K562 (cell line): ENCODE data around the gene LYVE1. TPM values are rescaled to one million over a fixed set of nuclear protein-coding genes. Genes with fewer than 3 reads are reported as not detected.

Experiments used
- ATF7 ChIP-seq: fragments of 450-650 bp; IDR thresholded peaks from 2 replicates; pipeline ENCODE4 v1.7.1; 2014; ENCODE audit warnings: mild to moderate bottlenecking, moderate library complexity
- BMI1 ChIP-seq: fragments of 150-350 bp; IDR thresholded peaks from 2 replicates; pipeline ENCODE4 v1.6.1; 2014; ENCODE audit warnings: low read length
- C11orf30 ChIP-seq: fragments of 450-650 bp; IDR thresholded peaks from 2 replicates; pipeline ENCODE4 v1.6.1; 2016; ENCODE audit warnings: low read depth, mild to moderate bottlenecking
- CXXC5 ChIP-seq: fragments of 250-450 bp; sonication (Bioruptor Pico); IDR thresholded peaks from 2 replicates; pipeline ENCODE4 v1.8.0; 2022; ENCODE audit warnings: inconsistent platforms, mild to moderate bottlenecking, moderate library complexity
- HIVEP1 ChIP-seq: fragments of 250-450 bp; sonication (Bioruptor Pico); IDR thresholded peaks from 2 replicates; pipeline ENCODE4 v1.4.0; 2020; ENCODE audit warnings: mild to moderate bottlenecking
- ILK ChIP-seq: fragments of 450-650 bp; IDR thresholded peaks from 2 replicates; pipeline ENCODE4 v1.6.1; 2016; ENCODE audit warnings: missing genetic modification characterization, low read depth, mild to moderate bottlenecking, missing compliant biosample characterization, moderate library complexity, borderline replicate concordance
- JUN ChIP-seq, 2 experiments: sonication (generic) in 1 of 2; formaldehyde crosslinking in 1 of 2; IDR thresholded peaks; 2 replicates each; pipeline versions ENCODE4 v1.6.1 to v1.8.0; 2012 to 2022; ENCODE audit warnings: borderline replicate concordance in 2 of 2, mild to moderate bottlenecking in 2 of 2, improper control_type of control experiment in 1 of 2, low read depth in 1 of 2, low read length in 1 of 2, missing genetic modification reagents in 1 of 2
- NR4A1 ChIP-seq, 2 experiments: fragments of 250-450 bp in 1 of 2; fragments of 450-650 bp in 1 of 2; sonication (Bioruptor Pico) in 1 of 2; IDR thresholded peaks; 2 replicates each; pipeline versions ENCODE4 v1.4.0 to v1.6.1; 2016 to 2020; ENCODE audit warnings: mild to moderate bottlenecking in 2 of 2, missing compliant biosample characterization in 1 of 2, missing genetic modification characterization in 1 of 2, moderate library complexity in 1 of 2
- SMAD4 ChIP-seq: fragments of 250-450 bp; sonication (Bioruptor Pico); conservative IDR thresholded peaks from 2 replicates; pipeline ENCODE4 v1.8.0; 2021; ENCODE audit warnings: inconsistent platforms, mild to moderate bottlenecking, moderate library complexity
- SMARCA4 ChIP-seq: fragments of 450-650 bp; IDR thresholded peaks from 2 replicates; pipeline ENCODE4 v1.6.1; 2016
- ZNF589 ChIP-seq: fragments of 200-800 bp; sonication (Bioruptor generic); IDR thresholded peaks from 2 replicates; pipeline ENCODE4 v1.6.1; 2016; ENCODE audit warnings: low read depth, missing genetic modification characterization, missing compliant biosample characterization
- polyA plus RNA-seq, 8 experiments: library from polyadenylated mRNA; depleted of rRNA in 4 of 8; stranded (reverse) in 5 of 8; unstranded in 3 of 8; fragments of >200 nt; fragmentation: Nextera tagmentation in 2 of 8; fragmentation: Illumina TruSeq in 1 of 8; extraction: Ambion mirVana in 2 of 8; extraction: Trizol in 1 of 8; gene quantifications; 2 replicates each; pipeline versions ENCODE4 v1.2.1 to v1.2.3, GENCODE V29; 2011 to 2014; ENCODE audit warnings: inconsistent platforms in 1 of 8, missing spikeins in 1 of 8
- total RNA-seq, 7 experiments: library from RNA; depleted of rRNA in 6 of 7; stranded (reverse); fragments of >200 nt in 6 of 7; fragmentation: Illumina TruSeq in 2 of 7; extraction: Trizol in 2 of 7; gene quantifications; 2 replicates each; pipeline versions ENCODE4 v1.2.1 to v1.2.3, GENCODE V29; 2011 to 2021; ENCODE audit warnings: low replicate concordance in 1 of 7
- TF ChIP-seq, protein P1 (sequence below): fragments of 450-650 bp; IDR thresholded peaks from 2 replicates; pipeline ENCODE4 v1.6.1; 2016
- TF ChIP-seq, protein P2 (sequence below): fragments of 250-450 bp; sonication (Bioruptor Pico); IDR thresholded peaks from 2 replicates; pipeline ENCODE4 v1.9.0; 2021; ENCODE audit warnings: mild to moderate bottlenecking, inconsistent platforms
- TF ChIP-seq, protein P3 (sequence below): fragments of 250-450 bp; sonication (Bioruptor Pico); IDR thresholded peaks from 2 replicates; pipeline ENCODE4 v1.4.0; 2020; ENCODE audit warnings: mild to moderate bottlenecking
- TF ChIP-seq, protein P4 (sequence below): fragments of 450-650 bp; IDR thresholded peaks from 2 replicates; pipeline ENCODE4 v1.6.1; 2016; ENCODE audit warnings: missing biosample characterization, missing genetic modification characterization
- TF ChIP-seq, protein P5 (sequence below): fragments of 450-650 bp; formaldehyde crosslinking; IDR thresholded peaks from 2 replicates; pipeline ENCODE4 v1.4.0; 2020; ENCODE audit warnings: mild to moderate bottlenecking, moderate library complexity
- TF ChIP-seq, protein P6 (sequence below): fragments of 450-650 bp; formaldehyde crosslinking; IDR thresholded peaks from 2 replicates; pipeline ENCODE4 v1.4.0; 2022; ENCODE audit warnings: mild to moderate bottlenecking, moderate library complexity

The LYVE1 gene
- total and polyA plus RNA-seq, 9 of the 15 experiments (the other 6 are each of a cell fraction or from before 2014, with no cell fraction given): 0.06 to 1.1 (median 0.14) TPM; not detected in 1

DNA sequence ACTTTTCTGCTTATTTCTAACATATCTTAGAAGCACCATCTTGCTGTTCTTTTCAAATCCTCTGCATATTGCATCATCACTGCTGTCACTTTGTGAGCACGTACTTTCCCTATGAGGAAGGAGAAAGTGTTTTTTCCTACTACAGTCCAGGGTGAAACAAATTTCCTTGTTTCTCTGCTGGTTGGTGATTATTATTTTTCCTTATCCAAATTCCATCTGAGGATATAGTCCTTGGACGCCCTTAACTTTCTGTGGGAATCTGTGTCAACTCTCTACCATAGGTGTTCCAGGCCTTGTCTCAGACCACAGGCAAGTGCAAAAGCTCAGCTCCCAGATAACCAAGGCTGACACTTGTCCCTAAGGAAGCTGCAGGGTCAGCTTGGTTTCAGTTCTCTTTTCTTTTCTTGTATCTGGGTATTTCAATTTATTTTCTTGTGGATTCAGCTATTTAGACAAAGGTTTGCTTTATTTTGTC lies 29.4 kb upstream of the LYVE1 start (continued):
- TF ChIP-seq, protein P1, sequence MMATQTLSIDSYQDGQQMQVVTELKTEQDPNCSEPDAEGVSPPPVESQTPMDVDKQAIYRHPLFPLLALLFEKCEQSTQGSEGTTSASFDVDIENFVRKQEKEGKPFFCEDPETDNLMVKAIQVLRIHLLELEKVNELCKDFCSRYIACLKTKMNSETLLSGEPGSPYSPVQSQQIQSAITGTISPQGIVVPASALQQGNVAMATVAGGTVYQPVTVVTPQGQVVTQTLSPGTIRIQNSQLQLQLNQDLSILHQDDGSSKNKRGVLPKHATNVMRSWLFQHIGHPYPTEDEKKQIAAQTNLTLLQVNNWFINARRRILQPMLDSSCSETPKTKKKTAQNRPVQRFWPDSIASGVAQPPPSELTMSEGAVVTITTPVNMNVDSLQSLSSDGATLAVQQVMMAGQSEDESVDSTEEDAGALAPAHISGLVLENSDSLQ: peak; percentile 25; the same call in 1 of the 2 replicates
- TF ChIP-seq CXXC5 (CRISPR knock-in tag) (peak; percentile 53), SMAD4 (CRISPR knock-in tag) (peak; percentile 46; the same call in 1 of the 2 replicates), ZNF589 (CRISPR knock-in tag) (peak; percentile 25; the same call in 1 of the 2 replicates), ILK (tag) (no peak), NR4A1 (CRISPR knock-in tag; IDR thresholded peaks at IDR 0.05) (no peak), NR4A1 (tag; IDR thresholded peaks at IDR 0.05) (0 out of 2 replicates have a peak, but pooled peaks have one; percentile 44), C11orf30 (peak; percentile 25; the same call in 1 of the 2 replicates), HIVEP1 (CRISPR knock-in tag) (0 out of 2 replicates have a peak, but pooled peaks have one; percentile 51), JUN (IDR thresholded peaks at IDR 0.05; ENCODE audit: borderline replicate concordance, low read depth, low read length) (peak; percentile 29; the same call in 1 of the 2 replicates), JUN (CRISPR knock-in tag; IDR thresholded peaks at IDR 0.05; ENCODE audit: borderline replicate concordance) (no peak), BMI1 (no peak), SMARCA4 (no peak), ATF7 (peak; percentile 78)
- TF ChIP-seq, protein P2, sequence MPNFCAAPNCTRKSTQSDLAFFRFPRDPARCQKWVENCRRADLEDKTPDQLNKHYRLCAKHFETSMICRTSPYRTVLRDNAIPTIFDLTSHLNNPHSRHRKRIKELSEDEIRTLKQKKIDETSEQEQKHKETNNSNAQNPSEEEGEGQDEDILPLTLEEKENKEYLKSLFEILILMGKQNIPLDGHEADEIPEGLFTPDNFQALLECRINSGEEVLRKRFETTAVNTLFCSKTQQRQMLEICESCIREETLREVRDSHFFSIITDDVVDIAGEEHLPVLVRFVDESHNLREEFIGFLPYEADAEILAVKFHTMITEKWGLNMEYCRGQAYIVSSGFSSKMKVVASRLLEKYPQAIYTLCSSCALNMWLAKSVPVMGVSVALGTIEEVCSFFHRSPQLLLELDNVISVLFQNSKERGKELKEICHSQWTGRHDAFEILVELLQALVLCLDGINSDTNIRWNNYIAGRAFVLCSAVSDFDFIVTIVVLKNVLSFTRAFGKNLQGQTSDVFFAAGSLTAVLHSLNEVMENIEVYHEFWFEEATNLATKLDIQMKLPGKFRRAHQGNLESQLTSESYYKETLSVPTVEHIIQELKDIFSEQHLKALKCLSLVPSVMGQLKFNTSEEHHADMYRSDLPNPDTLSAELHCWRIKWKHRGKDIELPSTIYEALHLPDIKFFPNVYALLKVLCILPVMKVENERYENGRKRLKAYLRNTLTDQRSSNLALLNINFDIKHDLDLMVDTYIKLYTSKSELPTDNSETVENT: no peak
- TF ChIP-seq, protein P3, sequence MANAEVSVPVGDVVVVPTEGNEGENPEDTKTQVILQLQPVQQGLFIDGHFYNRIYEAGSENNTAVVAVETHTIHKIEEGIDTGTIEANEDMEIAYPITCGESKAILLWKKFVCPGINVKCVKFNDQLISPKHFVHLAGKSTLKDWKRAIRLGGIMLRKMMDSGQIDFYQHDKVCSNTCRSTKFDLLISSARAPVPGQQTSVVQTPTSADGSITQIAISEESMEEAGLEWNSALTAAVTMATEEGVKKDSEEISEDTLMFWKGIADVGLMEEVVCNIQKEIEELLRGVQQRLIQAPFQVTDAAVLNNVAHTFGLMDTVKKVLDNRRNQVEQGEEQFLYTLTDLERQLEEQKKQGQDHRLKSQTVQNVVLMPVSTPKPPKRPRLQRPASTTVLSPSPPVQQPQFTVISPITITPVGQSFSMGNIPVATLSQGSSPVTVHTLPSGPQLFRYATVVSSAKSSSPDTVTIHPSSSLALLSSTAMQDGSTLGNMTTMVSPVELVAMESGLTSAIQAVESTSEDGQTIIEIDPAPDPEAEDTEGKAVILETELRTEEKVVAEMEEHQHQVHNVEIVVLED (CRISPR knock-in tag): peak; percentile 20; the same call in 1 of the 2 replicates
- TF ChIP-seq, protein P4, sequence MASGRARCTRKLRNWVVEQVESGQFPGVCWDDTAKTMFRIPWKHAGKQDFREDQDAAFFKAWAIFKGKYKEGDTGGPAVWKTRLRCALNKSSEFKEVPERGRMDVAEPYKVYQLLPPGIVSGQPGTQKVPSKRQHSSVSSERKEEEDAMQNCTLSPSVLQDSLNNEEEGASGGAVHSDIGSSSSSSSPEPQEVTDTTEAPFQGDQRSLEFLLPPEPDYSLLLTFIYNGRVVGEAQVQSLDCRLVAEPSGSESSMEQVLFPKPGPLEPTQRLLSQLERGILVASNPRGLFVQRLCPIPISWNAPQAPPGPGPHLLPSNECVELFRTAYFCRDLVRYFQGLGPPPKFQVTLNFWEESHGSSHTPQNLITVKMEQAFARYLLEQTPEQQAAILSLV (tag): peak; percentile 84
- TF ChIP-seq, protein P5, sequence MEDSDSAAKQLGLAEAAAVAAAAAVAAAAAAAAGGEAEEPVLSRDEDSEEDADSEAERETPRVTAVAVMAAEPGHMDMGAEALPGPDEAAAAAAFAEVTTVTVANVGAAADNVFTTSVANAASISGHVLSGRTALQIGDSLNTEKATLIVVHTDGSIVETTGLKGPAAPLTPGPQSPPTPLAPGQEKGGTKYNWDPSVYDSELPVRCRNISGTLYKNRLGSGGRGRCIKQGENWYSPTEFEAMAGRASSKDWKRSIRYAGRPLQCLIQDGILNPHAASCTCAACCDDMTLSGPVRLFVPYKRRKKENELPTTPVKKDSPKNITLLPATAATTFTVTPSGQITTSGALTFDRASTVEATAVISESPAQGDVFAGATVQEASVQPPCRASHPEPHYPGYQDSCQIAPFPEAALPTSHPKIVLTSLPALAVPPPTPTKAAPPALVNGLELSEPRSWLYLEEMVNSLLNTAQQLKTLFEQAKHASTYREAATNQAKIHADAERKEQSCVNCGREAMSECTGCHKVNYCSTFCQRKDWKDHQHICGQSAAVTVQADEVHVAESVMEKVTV (CRISPR knock-in tag): 0 out of 2 replicates have a peak, but pooled peaks have one; percentile 22
- TF ChIP-seq, protein P6, sequence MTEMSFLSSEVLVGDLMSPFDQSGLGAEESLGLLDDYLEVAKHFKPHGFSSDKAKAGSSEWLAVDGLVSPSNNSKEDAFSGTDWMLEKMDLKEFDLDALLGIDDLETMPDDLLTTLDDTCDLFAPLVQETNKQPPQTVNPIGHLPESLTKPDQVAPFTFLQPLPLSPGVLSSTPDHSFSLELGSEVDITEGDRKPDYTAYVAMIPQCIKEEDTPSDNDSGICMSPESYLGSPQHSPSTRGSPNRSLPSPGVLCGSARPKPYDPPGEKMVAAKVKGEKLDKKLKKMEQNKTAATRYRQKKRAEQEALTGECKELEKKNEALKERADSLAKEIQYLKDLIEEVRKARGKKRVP (CRISPR knock-in tag): peak; percentile 93
